ENCODE results near the gene BEST4. TPM values are rescaled to one million over a fixed set of nuclear protein-coding genes. Genes with fewer than 3 reads are reported as not detected.
"Not testable (repeated sequence)": the region's sequence is repeated elsewhere in the genome, so short reads cannot be mapped to it uniquely, and the experiment has no call there.

BEST4 gene
- total RNA-seq, 2 experiments from 2014 or later = 1.3 to 1.6 TPM

DNA sequence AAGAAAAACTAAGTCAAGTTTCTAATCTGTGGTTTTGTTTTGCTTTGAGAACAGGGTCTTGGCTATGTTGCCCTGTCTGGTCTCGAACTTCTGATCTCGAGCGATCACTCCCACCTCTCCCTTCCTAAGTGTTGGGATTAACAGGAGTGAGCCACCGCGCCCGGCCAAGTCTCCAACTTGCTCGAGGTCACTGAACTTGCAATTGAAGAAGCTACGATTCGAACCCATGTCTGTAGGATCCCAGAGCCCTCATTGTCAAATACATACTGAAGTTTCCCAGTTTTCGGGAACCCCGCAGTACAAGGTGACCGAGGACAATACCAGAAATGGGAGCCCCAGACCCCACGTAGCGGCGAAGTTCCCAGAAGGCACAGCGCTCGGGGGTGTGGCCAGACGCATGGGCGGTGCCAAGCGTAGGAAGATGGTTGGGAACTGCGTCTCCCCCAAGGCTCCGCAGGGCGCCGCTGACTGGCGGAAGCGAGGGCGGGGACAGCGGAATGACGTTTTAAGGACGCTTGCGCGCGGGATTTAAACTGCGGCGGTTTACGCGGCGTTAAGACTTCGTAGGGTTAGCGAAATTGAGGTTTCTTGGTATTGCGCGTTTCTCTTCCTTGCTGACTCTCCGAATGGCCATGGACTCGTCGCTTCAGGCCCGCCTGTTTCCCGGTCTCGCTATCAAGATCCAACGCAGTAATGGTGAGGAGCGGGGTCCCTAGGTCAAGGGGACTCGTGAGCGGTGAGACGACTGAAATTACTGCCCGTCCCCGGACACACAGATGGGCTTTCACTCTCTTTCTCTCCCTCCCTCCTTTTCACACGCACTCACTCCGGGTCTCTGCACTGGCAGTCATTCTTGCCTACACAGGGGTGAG, 48.4 kb downstream of the BEST4 start, which contains the start of gene KIF2C:
Gene KIF2C, plus strand, starts transcription at position 531 of the 872 bp plus-strand sequence. Its CDS starts 96 bp downstream, at position 627.
- Mint-ChIP-seq H3K36me3 (peaks cover 20% of the 10 kb centered on the region), H3K27me3 (no peaks in the 10 kb centered on the region), H3K9me3 (no peaks in the 10 kb centered on the region), H3K4me1 (peaks cover 33% of the 10 kb centered on the region), H3K27ac (peak within 1 kb of the TSS; percentile 91), H3K4me3 (peak within 1 kb of the TSS; percentile 98)
- DNase-seq = peak; percentile 97
- ATAC-seq (ENCODE audit: low read depth) = peak; percentile 99
- POLR2A ChIA-PET = interaction anchor here (0.6 to 6.5 kb wide), 7 partner anchors 9 to 80 kb away, joined by 3 to 73 read pairs (median 5); partner anchors contain the start of genes RNU5D-1 and RPS8

DNA sequence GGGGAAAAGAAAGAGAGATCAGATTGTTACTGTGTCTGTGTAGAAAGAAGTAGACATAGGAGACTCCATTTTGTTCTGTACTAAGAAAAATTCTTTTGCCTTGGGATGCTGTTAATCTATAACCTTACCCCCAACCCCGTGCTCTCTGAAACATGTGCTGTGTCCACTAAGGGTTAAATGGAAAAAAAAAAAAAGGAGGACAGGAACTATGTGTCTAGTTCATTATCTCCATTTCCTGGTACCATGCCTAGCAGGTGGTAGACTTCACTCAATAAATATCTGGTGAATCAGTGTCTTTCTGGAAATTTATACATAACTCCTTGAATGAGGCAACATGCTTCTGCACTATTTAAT, 49.0 kb downstream of the BEST4 start:
- H3K9me3 Mint-ChIP-seq; ATAC-seq (ENCODE audit: low read depth); DNase-seq; H3K27me3 Mint-ChIP-seq: not testable (repeated sequence)
- POLR2A ChIA-PET = interaction anchor here (0.6 to 6.5 kb wide), 2 partner anchors 8 to 17 kb away, joined by 5 to 73 read pairs; partner anchors contain the start of gene RNU5D-1
- H3K4me1 Mint-ChIP-seq = peaks cover 26% of the 10 kb centered on the region
- H3K4me3 Mint-ChIP-seq = peak overlapping the region; percentile 98
- peak overlapping the region; percentile 91 for H3K27ac Mint-ChIP-seq
- H3K36me3 Mint-ChIP-seq = peaks cover 15% of the 10 kb centered on the region

DNA sequence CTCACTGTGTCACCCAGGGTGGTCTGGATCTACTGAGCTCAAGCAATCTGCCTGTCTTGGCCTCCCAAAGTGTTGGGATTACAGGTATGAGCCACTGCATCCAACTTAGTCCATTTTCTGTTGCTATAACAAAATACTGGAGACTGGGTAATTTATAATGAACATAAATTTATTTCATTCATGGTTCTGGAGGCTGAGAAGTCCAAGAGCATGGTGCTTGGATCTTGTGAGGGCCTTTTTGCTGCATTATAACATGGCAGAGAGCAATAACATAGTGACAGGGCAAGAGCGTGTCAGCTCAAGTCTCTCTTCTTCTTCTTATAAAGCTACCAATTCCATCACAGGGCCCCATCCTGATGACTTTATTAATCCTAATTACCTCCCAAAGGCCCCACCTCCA, 52.0 kb downstream of the BEST4 start:
- H3K4me1 Mint-ChIP-seq = peaks cover 21% of the 10 kb centered on the region
- no peaks in the 10 kb centered on the region for H3K9me3 Mint-ChIP-seq
- no peaks in the 10 kb centered on the region for H3K27me3 Mint-ChIP-seq
- H3K27ac Mint-ChIP-seq = no peak overlapping the region
- DNase-seq (no peak), ATAC-seq (ENCODE audit: low read depth) (no peak)
- H3K4me3 Mint-ChIP-seq = no peak overlapping the region
- peaks cover 8% of the 10 kb centered on the region for H3K36me3 Mint-ChIP-seq
- POLR2A ChIA-PET = interaction anchor here (1.0 to 8.1 kb wide), 2 partner anchors 16 to 49 kb away, joined by 3 to 500 read pairs; no protein-coding TSS in a partner anchor

DNA sequence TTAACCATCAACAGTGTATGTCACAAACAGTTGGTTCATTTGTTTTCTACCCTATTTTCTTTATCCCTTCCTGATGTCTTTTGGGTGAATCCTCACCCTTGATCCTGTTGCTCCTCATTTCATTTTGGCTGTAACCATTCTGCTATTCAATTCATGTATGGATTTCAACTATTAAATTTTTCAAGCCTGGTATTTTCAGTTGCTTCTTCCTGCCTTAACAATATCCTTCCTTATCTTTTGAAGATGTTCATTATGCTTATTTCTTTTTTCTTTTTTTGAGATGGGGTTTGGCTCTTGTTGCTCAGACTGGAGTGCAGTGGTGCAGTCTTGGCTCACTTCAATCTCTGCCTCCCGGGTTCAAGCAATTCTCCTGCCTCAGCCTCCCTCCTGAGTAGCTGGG, 54.2 kb downstream of the BEST4 start:
- Mint-ChIP-seq H3K9me3 (no peaks in the 10 kb centered on the region), H3K36me3 (no peaks in the 10 kb centered on the region), H3K27me3 (no peaks in the 10 kb centered on the region), H3K4me1 (peaks cover 21% of the 10 kb centered on the region), H3K27ac (no peak overlapping the region), H3K4me3 (no peak overlapping the region)
- POLR2A ChIA-PET = interaction anchor here (1.1 to 8.1 kb wide), 4 partner anchors 14 to 86 kb away, joined by 3 to 500 read pairs (median 66); no protein-coding TSS in a partner anchor
- DNase-seq (no peak), ATAC-seq (ENCODE audit: low read depth) (no peak)

Other genes with a start within 250 kb of the BEST4 start
- gene TMEM53, start 113.7 kb downstream of the BEST4 start, total RNA-seq = 1 to 10 TPM; 4.2 to 4.7 TPM
- gene ARMH1, start 113.5 kb downstream of the BEST4 start, total RNA-seq = 100 to 1,000 TPM in 1 of 2 experiments, 10 to 100 TPM in 1; 95.7 to 105 TPM
- not detected for gene RNU5D-1, start 57.0 kb downstream of the BEST4 start, total RNA-seq
- gene KIF2C, start 48.3 kb downstream of the BEST4 start, total RNA-seq = 10 to 100 TPM; 76.5 to 87.7 TPM
- gene RPS8, start 12.6 kb downstream of the BEST4 start, total RNA-seq = 1,000 to 10,000 TPM; 1,522 to 1,548 TPM
- gene PLK3, start 12.2 kb upstream of the BEST4 start, total RNA-seq = 10 to 100 TPM; 68.8 to 70.7 TPM
- under 1 TPM; 0.43 to 0.97 TPM for gene DYNLT4, start 19.2 kb upstream of the BEST4 start, total RNA-seq
- 1 to 10 TPM; 5.2 to 5.6 TPM for gene BTBD19, start 20.4 kb upstream of the BEST4 start, total RNA-seq
- 1 to 10 TPM; 1.0 to 1.6 TPM for gene PTCH2, start 55.1 kb upstream of the BEST4 start, total RNA-seq
- 10 to 100 TPM; 22.8 to 23.0 TPM for gene EIF2B3, start 198.4 kb upstream of the BEST4 start, total RNA-seq
- 10 to 100 TPM; 44.2 to 44.9 TPM for gene HECTD3, start 223.2 kb upstream of the BEST4 start, total RNA-seq
- 10 to 100 TPM; 71.7 to 79.2 TPM for gene UROD, start 224.1 kb upstream of the BEST4 start, total RNA-seq

Data from activated naive CD8-positive, alpha-beta T cell treated with anti-CD3 and anti-CD28 coated beads, Interleukin-2, amount 10 ng/mL, durations not matched to agents 7 days and 5 days (primary cell).